Transverse colon (tissue), 4 donors: Measurements from ENCODE around the gene C16orf87.

Experiments
- CTCF ChIP-seq, 5 experiments: fragments of 200-600 bp in 3 of 5; fragments of 450-650 bp in 2 of 5; sonication (generic) in 3 of 5; IDR thresholded peaks; 1 replicate in 2 of 5; 2 replicates in 3 of 5; pipeline ENCODE4 v1.5.1; 2016 to 2017; ENCODE audit warnings: antibody characterized with exemption in 5 of 5, inconsistent platforms in 3 of 5, mild to moderate bottlenecking in 2 of 5, moderate library complexity in 1 of 5
- EP300 ChIP-seq: sonication (generic); formaldehyde crosslinking; IDR thresholded peaks from one replicate; pipeline ENCODE4 v1.6.1; 2017; ENCODE audit warnings: antibody characterized with exemption, low read depth
- POLR2A ChIP-seq: fragments of 450-650 bp; IDR thresholded peaks from one replicate; pipeline ENCODE4 v1.6.1; 2016; ENCODE audit warnings: antibody characterized with exemption, mild to moderate bottlenecking, moderate library complexity
- POLR2AphosphoS5 ChIP-seq, 3 donors: sonication (generic); formaldehyde crosslinking; IDR thresholded peaks; one replicate each; pipeline ENCODE4 v1.6.1; 2016; ENCODE audit warnings: antibody characterized with exemption in 3 of 3

GRCh38 chr16:46854846-46855245, 23.9 kb upstream of the C16orf87 start:
- TF ChIP-seq EP300 (no peak), CTCF (IDR thresholded peaks at IDR 0.05) (no peak), POLR2AphosphoS5 (IDR thresholded peaks at IDR 0.05) (no peak), POLR2A (no peak)
